ENCODE results near the gene YARS1. TPM values are rescaled to one million over a fixed set of nuclear protein-coding genes. Genes with fewer than 3 reads are reported as not detected.

Gene YARS1
- total and polyA plus RNA-seq, 8 donors: 25.1 to 135 (median 34.9) TPM

DNA sequence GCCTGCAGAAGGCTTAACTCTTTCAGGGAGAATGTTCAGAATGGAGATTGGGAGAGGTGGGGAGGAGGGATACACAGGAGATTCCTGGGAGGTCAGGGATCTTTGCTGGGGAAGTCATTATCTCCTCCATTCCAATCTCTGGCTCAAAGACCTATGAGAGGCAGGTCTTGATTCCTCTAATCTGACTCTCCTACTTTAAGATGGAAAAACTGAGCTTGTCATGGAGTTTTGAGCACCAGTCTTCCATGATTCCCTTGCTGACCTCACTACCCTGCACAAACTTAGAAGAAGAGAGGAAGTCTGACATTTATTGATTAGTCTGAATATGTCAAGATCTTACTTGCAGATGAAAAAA, 73.1 kb downstream of the YARS1 start:
- DNase-seq (no peak), ATAC-seq (no peak), FAIRE-seq (no peak)
- no peaks in the 10 kb centered on the region for H3K9me3 ChIP-seq
- no peaks in the 10 kb centered on the region for H3K36me3 ChIP-seq
- TF ChIP-seq, protein P1, sequence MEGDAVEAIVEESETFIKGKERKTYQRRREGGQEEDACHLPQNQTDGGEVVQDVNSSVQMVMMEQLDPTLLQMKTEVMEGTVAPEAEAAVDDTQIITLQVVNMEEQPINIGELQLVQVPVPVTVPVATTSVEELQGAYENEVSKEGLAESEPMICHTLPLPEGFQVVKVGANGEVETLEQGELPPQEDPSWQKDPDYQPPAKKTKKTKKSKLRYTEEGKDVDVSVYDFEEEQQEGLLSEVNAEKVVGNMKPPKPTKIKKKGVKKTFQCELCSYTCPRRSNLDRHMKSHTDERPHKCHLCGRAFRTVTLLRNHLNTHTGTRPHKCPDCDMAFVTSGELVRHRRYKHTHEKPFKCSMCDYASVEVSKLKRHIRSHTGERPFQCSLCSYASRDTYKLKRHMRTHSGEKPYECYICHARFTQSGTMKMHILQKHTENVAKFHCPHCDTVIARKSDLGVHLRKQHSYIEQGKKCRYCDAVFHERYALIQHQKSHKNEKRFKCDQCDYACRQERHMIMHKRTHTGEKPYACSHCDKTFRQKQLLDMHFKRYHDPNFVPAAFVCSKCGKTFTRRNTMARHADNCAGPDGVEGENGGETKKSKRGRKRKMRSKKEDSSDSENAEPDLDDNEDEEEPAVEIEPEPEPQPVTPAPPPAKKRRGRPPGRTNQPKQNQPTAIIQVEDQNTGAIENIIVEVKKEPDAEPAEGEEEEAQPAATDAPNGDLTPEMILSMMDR (IDR thresholded peaks at IDR 0.05): no peak
- intact Hi-C loops (cut with DNase I): no loop called here
- peaks cover 3 to 23% (median 14%) of the 10 kb centered on the region in 3 donors for H3K4me1 ChIP-seq
- peak overlapping the region; percentile 94 to 98 (median 95) for H3K27ac ChIP-seq
- H3K4me3 ChIP-seq: peak overlapping the region in 1 of 4 donors; percentile 84
- no peaks in the 10 kb centered on the region for H3K27me3 ChIP-seq

DNA sequence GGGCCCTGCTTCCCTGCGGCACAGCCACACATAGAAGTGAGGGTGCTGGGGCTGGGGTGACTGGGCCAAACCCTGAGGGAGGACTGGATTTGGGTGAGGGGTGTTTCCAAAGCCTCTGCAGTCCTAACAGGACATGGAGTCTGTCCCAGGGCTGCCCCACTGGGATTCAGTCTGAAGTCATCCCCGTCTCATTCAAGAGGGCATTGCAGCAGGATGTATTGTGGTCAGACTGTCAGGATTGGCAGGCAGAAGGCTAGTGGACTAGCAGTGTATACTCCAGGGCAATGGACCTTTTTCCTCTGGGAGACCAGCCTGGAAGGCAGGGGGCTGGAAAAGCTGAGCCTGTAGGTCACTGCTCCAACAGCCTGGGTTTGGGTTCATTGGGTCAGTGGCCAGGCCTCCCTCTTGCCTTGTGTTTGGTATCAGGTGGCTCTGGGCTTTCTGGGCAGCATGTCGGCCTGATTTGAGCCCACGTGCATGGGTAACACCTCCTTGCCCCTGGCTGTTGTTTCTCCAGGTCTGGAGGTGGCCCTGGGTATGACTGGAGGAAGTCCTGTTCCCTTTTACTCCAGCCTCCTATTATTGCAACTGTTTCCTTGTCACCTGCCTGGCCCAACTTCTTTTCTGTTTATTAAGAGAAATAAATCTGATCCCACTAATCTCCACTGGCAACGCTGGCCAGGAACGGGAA, 73.6 kb downstream of the YARS1 start:
- 13 to 17% methylated on average over 6 of the region's 6 CpGs for WGBS, 2 donors
- Histone ChIP-seq H3K27me3 (no peaks in the 10 kb centered on the region), H3K4me3 (peak overlapping the region in 3 of 4 donors; percentile 57 to 84 (median 81)), H3K27ac (peak overlapping the region; percentile 94 to 98 (median 95)), H3K9me3 (no peaks in the 10 kb centered on the region), H3K4me1 (peaks cover 3 to 23% (median 14%) of the 10 kb centered on the region in 3 donors), H3K36me3 (no peaks in the 10 kb centered on the region)
- TF ChIP-seq, protein P1 (IDR thresholded peaks at IDR 0.05): no peak
- ATAC-seq (peak; percentile 45 to 72 (median 56)), FAIRE-seq (no peak), DNase-seq (no peak)
- intact Hi-C loops (cut with DNase I): no loop called here

DNA sequence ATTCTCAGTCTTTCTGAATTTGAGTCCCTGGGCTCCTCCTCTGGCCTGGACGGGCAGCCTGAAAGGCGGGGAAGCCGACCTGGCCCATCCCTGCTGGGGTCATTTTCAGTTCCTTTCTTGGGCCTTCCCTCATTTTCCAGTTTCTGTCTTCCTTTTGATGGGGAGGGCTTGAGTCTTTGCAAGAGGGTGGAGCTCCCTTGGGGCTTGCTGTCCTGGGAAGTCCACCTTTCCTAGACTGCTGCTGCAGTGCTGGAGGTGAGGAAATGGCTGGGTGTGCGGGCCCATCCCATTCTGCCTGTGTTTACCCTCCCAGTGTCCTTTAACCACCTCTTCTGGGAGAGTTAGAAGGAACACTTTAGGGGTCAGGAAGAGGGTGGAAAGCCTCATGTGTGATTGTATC, 74.2 kb downstream of the YARS1 start:
- WGBS, 2 donors: 10 to 13% methylated on average over 4 of the region's 4 CpGs

DNA sequence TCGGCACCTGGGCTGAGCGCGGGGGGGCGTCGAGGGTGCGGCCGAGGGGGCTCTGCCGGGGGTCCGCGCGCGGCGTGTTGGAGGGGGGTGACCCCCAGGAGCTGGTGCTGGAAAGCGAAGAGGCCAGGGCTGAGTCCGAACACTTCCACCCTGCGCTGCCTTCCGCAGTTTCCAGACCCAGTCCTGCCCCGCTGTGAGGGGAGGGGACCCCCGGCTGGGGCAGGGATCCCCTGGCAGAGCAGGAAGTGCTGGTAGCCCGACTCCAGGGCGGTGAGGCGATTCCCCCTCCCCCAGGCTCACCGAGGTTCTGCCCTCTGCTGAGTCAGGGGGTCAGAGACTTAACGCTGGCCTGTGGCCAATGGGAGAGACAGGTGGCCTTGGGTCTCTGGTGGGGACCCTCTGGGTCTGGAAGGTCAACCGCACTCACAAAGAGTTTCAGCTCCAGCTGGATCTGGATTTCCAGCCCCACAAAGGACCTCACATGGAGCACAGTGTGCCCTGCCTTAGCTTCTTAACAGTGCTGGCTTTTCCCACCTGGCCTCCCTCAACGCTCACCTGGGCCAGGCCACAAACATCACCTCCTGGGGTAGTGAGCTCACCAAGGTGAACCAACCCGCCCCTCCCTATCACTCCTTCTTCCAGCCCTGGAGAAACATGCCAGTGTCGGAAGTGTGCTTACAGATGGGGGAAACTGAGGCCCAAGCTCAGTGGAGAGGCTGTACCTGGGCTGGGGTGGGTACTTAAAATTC, 74.8 kb downstream of the YARS1 start:
- intact Hi-C loops (cut with DNase I): no loop called here
- peak; percentile 66 to 75 (median 66) for ATAC-seq
- peak overlapping the region; percentile 57 to 84 (median 80) for H3K4me3 ChIP-seq
- no peaks in the 10 kb centered on the region for H3K9me3 ChIP-seq
- peak overlapping the region; percentile 94 to 98 (median 95) for H3K27ac ChIP-seq
- DNase-seq: peak; percentile 61 to 80 (median 67)
- FAIRE-seq: no peak
- H3K27me3 ChIP-seq: no peaks in the 10 kb centered on the region
- H3K4me1 ChIP-seq: peaks cover 9 to 31% (median 20%) of the 10 kb centered on the region in 3 donors
- no peaks in the 10 kb centered on the region for H3K36me3 ChIP-seq
- 3 to 4% methylated on average over 22 to 28 of the region's 28 CpGs for WGBS, 2 donors
- TF ChIP-seq, protein P1 (IDR thresholded peaks at IDR 0.05): no peak

More for the DNA sequence above, 74.2 kb downstream of the YARS1 start:
- TF ChIP-seq, protein P1 (IDR thresholded peaks at IDR 0.05): no peak
- no peaks in the 10 kb centered on the region for H3K36me3 ChIP-seq
- H3K4me1 ChIP-seq: peaks cover 3 to 25% (median 14%) of the 10 kb centered on the region in 3 donors
- peak overlapping the region; percentile 94 to 98 (median 95) for H3K27ac ChIP-seq
- FAIRE-seq: no peak
- no peaks in the 10 kb centered on the region for H3K27me3 ChIP-seq
- ATAC-seq: peak; percentile 21 to 47 (median 38)
- intact Hi-C loops (cut with DNase I): no loop called here
- no peak for DNase-seq
- peak overlapping the region; percentile 57 to 84 (median 80) for H3K4me3 ChIP-seq
- H3K9me3 ChIP-seq: no peaks in the 10 kb centered on the region

Data from pancreas (tissue), 10 donors.